ENCODE results near the gene CLTC.

CLTC gene

DNA sequence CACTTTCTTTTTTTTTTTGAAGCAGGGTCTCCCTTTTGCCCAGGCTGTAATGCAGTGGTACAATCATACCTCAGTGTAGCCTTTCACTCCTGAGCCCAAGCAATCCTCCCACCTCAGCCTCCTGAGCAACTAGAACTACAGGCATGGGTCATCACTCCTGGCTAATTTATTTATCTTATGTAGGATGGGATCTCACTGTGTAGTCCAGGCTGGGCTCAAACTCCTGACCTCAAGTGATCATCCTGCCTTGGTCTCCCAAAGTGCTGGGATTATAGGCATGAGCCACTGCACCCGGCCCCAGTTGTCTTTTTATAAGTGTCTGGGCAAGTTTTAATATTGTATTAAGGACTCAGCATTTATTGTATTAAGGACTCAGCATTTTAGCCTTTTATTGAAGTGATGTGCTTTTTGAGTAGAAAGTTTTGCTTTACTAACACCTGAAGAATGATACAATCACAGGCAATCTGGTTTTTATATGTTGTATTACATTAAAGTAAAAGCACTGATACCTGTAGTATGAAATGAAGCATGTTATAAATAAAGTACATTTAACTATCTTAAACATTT lies 110.7 kb downstream of the CLTC start:
- DNase-seq = no peak

DNA sequence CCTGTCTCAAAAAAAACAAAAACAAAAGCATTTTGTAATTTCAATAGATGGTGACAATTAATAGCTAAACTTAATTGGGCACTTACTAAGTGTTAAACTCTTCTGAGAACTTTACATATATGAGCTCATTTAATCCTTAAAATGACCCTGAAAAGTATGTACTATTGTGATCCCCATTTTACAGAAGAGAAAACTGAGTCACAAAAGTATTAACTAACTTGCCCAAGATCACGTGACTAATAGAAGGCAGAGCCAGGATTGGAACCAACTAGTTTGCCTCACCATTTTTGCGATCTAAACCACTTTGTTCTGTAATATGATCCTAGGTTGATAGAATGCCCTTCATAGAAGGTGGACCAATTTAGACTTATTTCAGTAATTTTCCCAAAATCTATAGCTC lies 114.0 kb downstream of the CLTC start:
- no peak for DNase-seq

DNA sequence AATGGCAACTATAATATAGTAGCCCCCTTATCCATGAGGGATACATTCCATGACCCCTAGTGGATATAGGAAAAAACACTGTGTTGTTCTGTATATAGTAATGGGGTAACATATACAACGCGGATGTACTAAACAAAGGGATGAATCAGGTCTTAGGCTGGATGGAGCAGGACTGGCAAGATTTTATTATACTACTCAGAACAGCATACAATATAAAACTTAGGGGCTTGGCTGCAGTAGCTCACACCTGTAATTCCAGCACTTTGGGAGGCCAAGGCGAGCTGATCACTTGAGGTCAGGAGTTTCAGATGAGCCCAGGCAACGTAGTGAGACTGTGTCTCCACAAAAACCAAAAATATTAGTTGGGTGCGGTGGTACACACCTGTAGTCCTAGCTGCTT lies 114.5 kb downstream of the CLTC start:
- no peak for DNase-seq

DNA sequence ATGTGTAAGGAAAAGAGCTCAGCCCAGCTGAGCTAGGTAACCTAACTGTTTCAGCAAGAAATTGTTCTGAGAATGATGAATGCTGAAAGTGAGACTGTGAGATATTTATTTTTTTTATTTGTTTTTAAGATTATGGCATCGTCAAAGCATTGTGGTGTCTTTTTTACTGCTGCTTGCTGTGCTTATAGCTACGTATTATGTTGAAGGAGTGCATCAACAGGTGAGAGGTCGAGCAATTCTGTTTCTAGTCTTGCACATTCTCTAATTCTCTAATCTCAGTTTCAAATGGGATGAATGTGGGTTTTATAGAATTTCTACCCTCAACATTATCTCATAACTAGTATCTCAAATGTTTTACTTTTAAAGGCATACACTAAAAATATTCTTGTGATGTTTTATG lies 117.6 kb downstream of the CLTC start:
- DNase-seq = no peak

DNA sequence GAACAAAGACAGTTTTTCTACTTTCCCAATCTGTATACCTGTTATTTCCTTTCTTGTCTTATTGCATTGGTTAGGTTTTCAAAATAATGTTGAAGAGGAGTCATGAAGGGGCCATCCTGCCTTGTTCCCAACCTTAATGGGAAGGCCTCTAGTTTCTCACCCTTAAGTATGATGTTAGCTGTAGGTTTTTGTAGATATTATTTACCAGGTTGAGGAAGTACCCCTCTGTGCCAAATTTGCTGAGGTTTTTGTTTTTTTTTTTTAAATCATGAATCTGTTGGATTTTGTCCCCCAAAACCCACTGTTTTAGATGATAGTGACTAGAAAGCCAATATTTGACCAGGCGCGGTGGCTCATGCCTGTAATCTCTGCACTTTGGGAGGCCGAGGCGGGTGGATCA lies 124.1 kb downstream of the CLTC start:
- DNase-seq = no peak

DNA sequence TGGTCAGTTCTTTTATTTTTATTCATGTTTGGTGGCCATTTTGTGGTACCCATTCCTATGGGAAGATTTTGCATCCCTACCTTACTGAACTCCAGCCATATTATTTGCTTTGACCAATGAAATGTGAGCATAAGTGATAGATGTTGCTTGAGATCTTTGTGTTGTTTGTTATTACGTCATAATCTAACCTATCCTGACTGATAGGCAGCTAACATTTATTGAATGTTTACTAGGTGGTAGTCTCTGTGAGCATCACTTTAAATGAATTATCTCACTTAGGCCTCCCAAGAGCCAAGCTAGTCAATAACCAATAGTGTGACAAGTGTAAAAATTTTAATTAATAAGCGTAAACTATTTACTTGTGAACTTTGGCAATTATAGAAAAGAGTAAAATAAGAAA lies 125.3 kb downstream of the CLTC start:
- no peak for DNase-seq

All from DMS153 (cell line).